A673 (cell line): ENCODE results near the gene DNAH1.
"Not testable (repeated sequence)": the region's sequence is repeated elsewhere in the genome, so short reads cannot be mapped to it uniquely, and the experiment has no call there.

Source experiments
- CTCF ChIP-seq: fragments of 300-800, 200-600 bp; sonication (generic); conservative IDR thresholded peaks from 2 replicates; pipeline ENCODE4 v1.5.1; 2017; ENCODE audit warnings: low read depth, mild to moderate bottlenecking, antibody characterized with exemption, low read length, moderate library complexity, mixed read lengths
- EZH2 ChIP-seq: fragments of 200-600 bp; sonication (generic); IDR thresholded peaks from 2 replicates; pipeline ENCODE4 v1.6.1; 2017; ENCODE audit warnings: borderline replicate concordance, low read depth, mild to moderate bottlenecking, mixed read lengths, antibody characterized with exemption, low read length; ENCODE audit not compliant: poor library complexity, severe bottlenecking

- TF ChIP-seq EZH2, CTCF: not testable (repeated sequence)
Measured at GRCh38 chr3:52284051-52284450, 32.1 kb upstream of the DNAH1 start.
